ENCODE data around the gene RNU2-63P.
A peak's percentile ranks its signal among the peaks of the same experiment; 100 is the strongest.
"Not testable (repeated sequence)": the region's sequence is repeated elsewhere in the genome, so short reads cannot be mapped to it uniquely, and the experiment has no call there.

Gene RNU2-63P

GRCh38 chr2:88048541-88048940 lies 32.2 kb upstream of the RNU2-63P start:
- no peak for DNase-seq (ENCODE audit: low spot score in 2 of 2)
- Mint-ChIP-seq H3K27me3 (no peaks in the 10 kb centered on the region), H3K36me3 (peaks cover 8% of the 10 kb centered on the region), H3K4me1 (peaks cover 20% of the 10 kb centered on the region), H3K9me3 (no peaks in the 10 kb centered on the region), H3K27ac (no peak overlapping the region), H3K4me3 (no peak overlapping the region)
- no peak for ATAC-seq (ENCODE audit: low read depth)

- peaks cover 21% of the 10 kb centered on the region for H3K4me1 Mint-ChIP-seq
- not testable (repeated sequence) for H3K4me3 Mint-ChIP-seq; H3K27me3 Mint-ChIP-seq; H3K36me3 Mint-ChIP-seq; ATAC-seq (ENCODE audit: low read depth); DNase-seq (ENCODE audit: low spot score in 2 of 2); H3K27ac Mint-ChIP-seq; H3K9me3 Mint-ChIP-seq
These were observed 29.2 kb upstream of the RNU2-63P start for GRCh38 chr2:88045561-88045960.

GRCh38 chr2:88042476-88042875 lies 26.1 kb upstream of the RNU2-63P start:
- DNase-seq (ENCODE audit: low spot score in 2 of 2) = no peak
- H3K36me3 Mint-ChIP-seq = peaks cover 11% of the 10 kb centered on the region
- no peaks in the 10 kb centered on the region for H3K27me3 Mint-ChIP-seq
- peaks cover 26% of the 10 kb centered on the region for H3K4me1 Mint-ChIP-seq
- H3K9me3 Mint-ChIP-seq = no peaks in the 10 kb centered on the region
- no peak overlapping the region for H3K27ac Mint-ChIP-seq
- H3K4me3 Mint-ChIP-seq = no peak overlapping the region
- ATAC-seq (ENCODE audit: low read depth) = no peak

GRCh38 chr2:88038263-88039105 lies 22.1 kb upstream of the RNU2-63P start:
- DNase-seq (ENCODE audit: low spot score in 2 of 2) = no peak
- peaks cover 24% of the 10 kb centered on the region for H3K4me1 Mint-ChIP-seq
- H3K36me3 Mint-ChIP-seq = peaks cover 22% of the 10 kb centered on the region
- no peaks in the 10 kb centered on the region for H3K27me3 Mint-ChIP-seq
- no peaks in the 10 kb centered on the region for H3K9me3 Mint-ChIP-seq
- no peak overlapping the region for H3K4me3 Mint-ChIP-seq
- peak overlapping the region; percentile 75 for H3K27ac Mint-ChIP-seq
- ATAC-seq (ENCODE audit: low read depth) = no peak

GRCh38 chr2:88036606-88037005 lies 20.3 kb upstream of the RNU2-63P start:
- Mint-ChIP-seq H3K36me3 (peaks cover 26% of the 10 kb centered on the region), H3K27me3 (no peaks in the 10 kb centered on the region), H3K27ac (no peak overlapping the region), H3K4me1 (peaks cover 21% of the 10 kb centered on the region), H3K9me3 (no peaks in the 10 kb centered on the region), H3K4me3 (no peak overlapping the region)
- ATAC-seq (ENCODE audit: low read depth) = no peak
- DNase-seq (ENCODE audit: low spot score in 2 of 2) = no peak

GRCh38 chr2:88036182-88036581 lies 19.8 kb upstream of the RNU2-63P start:
- Mint-ChIP-seq H3K27me3 (no peaks in the 10 kb centered on the region), H3K36me3 (peaks cover 26% of the 10 kb centered on the region), H3K4me3 (no peak overlapping the region), H3K9me3 (no peaks in the 10 kb centered on the region), H3K27ac (no peak overlapping the region), H3K4me1 (peaks cover 18% of the 10 kb centered on the region)
- ATAC-seq (ENCODE audit: low read depth) (no peak), DNase-seq (ENCODE audit: low spot score in 2 of 2) (no peak)

GRCh38 chr2:88032070-88032702 lies 15.8 kb upstream of the RNU2-63P start:
- peaks cover 29% of the 10 kb centered on the region for H3K36me3 Mint-ChIP-seq
- ATAC-seq (ENCODE audit: low read depth) (no peak), DNase-seq (ENCODE audit: low spot score in 2 of 2) (no peak)
- no peaks in the 10 kb centered on the region for H3K9me3 Mint-ChIP-seq
- peaks cover 11% of the 10 kb centered on the region for H3K4me1 Mint-ChIP-seq
- H3K4me3 Mint-ChIP-seq = no peak overlapping the region
- no peak overlapping the region for H3K27ac Mint-ChIP-seq
- H3K27me3 Mint-ChIP-seq = no peaks in the 10 kb centered on the region

- no peaks in the 10 kb centered on the region for H3K27me3 Mint-ChIP-seq
- H3K4me3 Mint-ChIP-seq = no peak overlapping the region
- DNase-seq (ENCODE audit: low spot score in 2 of 2) (no peak), ATAC-seq (ENCODE audit: low read depth) (no peak)
- H3K36me3 Mint-ChIP-seq = peaks cover 21% of the 10 kb centered on the region
- no peak overlapping the region for H3K27ac Mint-ChIP-seq
- no peaks in the 10 kb centered on the region for H3K9me3 Mint-ChIP-seq
- peaks cover 5% of the 10 kb centered on the region for H3K4me1 Mint-ChIP-seq
These were observed 12.6 kb upstream of the RNU2-63P start for GRCh38 chr2:88028931-88029330.

- no peak for DNase-seq (ENCODE audit: low spot score in 2 of 2)
- Mint-ChIP-seq H3K9me3 (no peaks in the 10 kb centered on the region), H3K4me1 (peaks cover 5% of the 10 kb centered on the region), H3K36me3 (peaks cover 18% of the 10 kb centered on the region), H3K4me3 (peak overlapping the region; percentile 66), H3K27ac (peak overlapping the region; percentile 58), H3K27me3 (no peaks in the 10 kb centered on the region)
- peak; percentile 60 for ATAC-seq (ENCODE audit: low read depth)
These were observed 11.5 kb upstream of the RNU2-63P start for GRCh38 chr2:88027697-88028389.

GRCh38 chr2:88024509-88024908 lies 8.2 kb upstream of the RNU2-63P start:
- Mint-ChIP-seq H3K4me1 (peaks cover 5% of the 10 kb centered on the region), H3K4me3 (no peak overlapping the region), H3K9me3 (no peaks in the 10 kb centered on the region), H3K27me3 (no peaks in the 10 kb centered on the region), H3K27ac (no peak overlapping the region), H3K36me3 (peaks cover 11% of the 10 kb centered on the region)
- no peak for DNase-seq (ENCODE audit: low spot score in 2 of 2)
- ATAC-seq (ENCODE audit: low read depth) = no peak

- H3K27ac Mint-ChIP-seq = no peak overlapping the region
- no peak for ATAC-seq (ENCODE audit: low read depth)
These were observed 6.2 kb upstream of the RNU2-63P start for GRCh38 chr2:88022669-88022921.

GRCh38 chr2:88019985-88020384 lies 3.6 kb upstream of the RNU2-63P start:
- no peak for ATAC-seq (ENCODE audit: low read depth)
- Mint-ChIP-seq H3K4me3 (no peak overlapping the region), H3K27ac (no peak overlapping the region), H3K4me1 (peaks cover 16% of the 10 kb centered on the region), H3K27me3 (no peaks in the 10 kb centered on the region), H3K36me3 (peaks cover 5% of the 10 kb centered on the region), H3K9me3 (no peaks in the 10 kb centered on the region)
- no peak for DNase-seq (ENCODE audit: low spot score in 2 of 2)

More at GRCh38 chr2:88022669-88022921, 6.2 kb upstream of the RNU2-63P start:
- Mint-ChIP-seq H3K9me3 (no peaks in the 10 kb centered on the region), H3K27me3 (no peaks in the 10 kb centered on the region), H3K4me1 (peaks cover 3% of the 10 kb centered on the region), H3K36me3 (peaks cover 7% of the 10 kb centered on the region), H3K4me3 (no peak overlapping the region)
- no peak for DNase-seq (ENCODE audit: low spot score in 2 of 2)

GRCh38 chr2:88018909-88019308 lies 2.6 kb upstream of the RNU2-63P start:
- DNase-seq (ENCODE audit: low spot score in 2 of 2) (no peak), ATAC-seq (ENCODE audit: low read depth) (no peak)
- H3K27ac Mint-ChIP-seq = no peak overlapping the region
- no peaks in the 10 kb centered on the region for H3K9me3 Mint-ChIP-seq
- H3K4me3 Mint-ChIP-seq = no peak overlapping the region
- peaks cover 18% of the 10 kb centered on the region for H3K4me1 Mint-ChIP-seq
- H3K27me3 Mint-ChIP-seq = no peaks in the 10 kb centered on the region
- peaks cover 5% of the 10 kb centered on the region for H3K36me3 Mint-ChIP-seq

- ATAC-seq (ENCODE audit: low read depth); DNase-seq (ENCODE audit: low spot score in 2 of 2); H3K9me3 Mint-ChIP-seq; H3K27ac Mint-ChIP-seq; H3K36me3 Mint-ChIP-seq; H3K27me3 Mint-ChIP-seq: not testable (repeated sequence)
- Mint-ChIP-seq H3K4me1 (peaks cover 18% of the 10 kb centered on the region), H3K4me3 (peak overlapping the region; percentile 98)
These were observed 1.9 kb upstream of the RNU2-63P start for GRCh38 chr2:88018077-88018805.

All from memory B cell (primary cell).